ENCODE results near the gene POLE2.

- TF ChIP-seq CTCF (IDR thresholded peaks at IDR 0.05 in 4 of 5, conservative IDR thresholded peaks at IDR 0.05 in 1 of 5) (no peak), POLR2A (IDR thresholded peaks at IDR 0.05) (no peak)
Measured at GRCh38 chr14:49636866-49637265, 51.1 kb downstream of the POLE2 start.
